Activated CD8-positive, alpha-beta T cell treated with anti-CD3 and anti-CD28 coated beads, Interleukin-2, amount 10 ng/mL, durations not matched to agents 7 days and 5 days (primary cell): Measurements from ENCODE around the gene BAIAP2. TPM values are rescaled to one million over a fixed set of nuclear protein-coding genes. Genes with fewer than 3 reads are reported as not detected.

ENCODE experiments used
- ATAC-seq: fragments of 150-1000 bp; cut with Tn5 transposase; one replicate; pipeline ENCODE4 v1.10.0; 2021; ENCODE audit warnings: moderate library complexity
- CTCF ChIA-PET: fragments of 350-600 bp; sonication (Branson Sonifier 250); formaldehyde crosslinking; loops from one replicate; lab custom pipeline; 2021; ENCODE audit warnings: antibody characterized with exemption; lab: Charles Lee
- POLR2A ChIA-PET: fragments of 350-600 bp; sonication (Branson Sonifier 250); formaldehyde crosslinking; loops from one replicate; lab custom pipeline; 2021; ENCODE audit warnings: antibody characterized with exemption; lab: Charles Lee
- DNase-seq: peaks from one replicate; pipeline ENCODE4 v3.0.0-alpha.2; 2020
- H3K27ac Mint-ChIP-seq: one replicate; pipeline ENCODE4 v1.8.0; 2021; ENCODE audit warnings: mild to moderate bottlenecking, mixed read lengths
- H3K27me3 Mint-ChIP-seq: one replicate; pipeline ENCODE4 v1.8.0; 2021; ENCODE audit warnings: low read depth, mixed read lengths
- H3K36me3 Mint-ChIP-seq: one replicate; pipeline ENCODE4 v1.8.0; 2021; ENCODE audit warnings: low read depth, mixed read lengths
- H3K4me1 Mint-ChIP-seq: one replicate; pipeline ENCODE4 v1.8.0; 2021; ENCODE audit warnings: low read depth, mixed read lengths
- H3K4me3 Mint-ChIP-seq: one replicate; pipeline ENCODE4 v1.8.0; 2021; ENCODE audit warnings: mild to moderate bottlenecking, mixed read lengths
- H3K9me3 Mint-ChIP-seq: one replicate; pipeline ENCODE4 v1.8.0; 2022; ENCODE audit warnings: mixed read lengths; ENCODE audit not compliant: insufficient read depth
- total RNA-seq, 2 experiments: library from RNA; stranded (reverse); gene quantifications; one replicate each; pipeline ENCODE4 v1.2.3, GENCODE V29; 2021

BAIAP2 gene
- total RNA-seq, 2 experiments from 2014 or later: 5.0 to 5.8 TPM

DNA sequence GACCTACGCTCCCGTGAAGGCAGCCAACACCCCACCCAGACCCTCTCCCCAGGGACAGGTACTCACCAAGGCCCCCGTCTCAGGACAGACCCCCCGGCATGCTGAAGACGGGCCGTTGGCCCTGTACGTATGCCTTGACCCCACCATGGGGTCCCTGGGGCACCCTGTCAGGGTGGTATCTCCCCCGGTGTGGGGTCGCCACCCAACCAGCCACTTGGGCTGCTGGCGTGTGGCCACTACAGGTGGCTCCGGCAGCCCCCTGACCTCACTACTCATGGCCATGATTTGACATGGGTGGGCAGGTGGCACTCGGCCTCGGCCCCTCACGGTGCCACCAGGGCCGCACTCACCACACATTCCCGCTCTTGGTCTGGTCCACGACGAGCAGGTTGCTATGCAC is 89.4 kb downstream of the BAIAP2 start:
- Mint-ChIP-seq H3K27ac (no peak overlapping the region), H3K27me3 (no peaks in the 10 kb centered on the region), H3K36me3 (no peaks in the 10 kb centered on the region), H3K4me3 (no peak overlapping the region), H3K4me1 (peaks cover 2% of the 10 kb centered on the region), H3K9me3 (no peaks in the 10 kb centered on the region)
- ATAC-seq (no peak), DNase-seq (no peak)
- POLR2A ChIA-PET: no interaction called here
- CTCF ChIA-PET: no interaction called here

DNA sequence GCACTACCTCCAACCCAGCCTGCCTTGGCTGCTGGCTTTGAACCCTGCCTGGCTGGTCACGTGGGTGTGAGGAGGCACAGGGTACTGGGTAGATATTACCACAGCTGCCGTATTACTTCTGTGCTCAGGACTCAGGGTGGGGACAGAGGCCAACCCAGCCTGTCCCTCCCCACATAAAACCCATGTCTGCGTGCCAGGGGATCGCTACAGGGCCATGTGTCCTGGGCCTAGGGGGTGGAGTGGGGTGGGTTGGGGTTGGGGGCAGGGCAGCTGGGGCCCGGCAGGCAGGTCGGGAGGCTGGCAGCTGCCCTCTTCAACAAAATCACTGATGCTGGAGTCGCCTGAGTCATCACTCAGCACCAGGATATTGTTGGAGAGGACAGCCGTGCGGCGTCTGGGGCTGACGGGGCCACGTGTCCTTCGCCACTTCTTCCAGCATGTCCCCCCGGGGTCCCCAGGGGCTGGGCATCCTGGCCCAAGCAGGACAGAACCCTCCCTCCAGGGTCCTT is 90.7 kb downstream of the BAIAP2 start:
- CTCF ChIA-PET: no interaction called here
- H3K27me3 Mint-ChIP-seq: no peaks in the 10 kb centered on the region
- H3K9me3 Mint-ChIP-seq: no peaks in the 10 kb centered on the region
- POLR2A ChIA-PET: no interaction called here
- no peaks in the 10 kb centered on the region for H3K36me3 Mint-ChIP-seq
- no peak overlapping the region for H3K4me3 Mint-ChIP-seq
- no peak overlapping the region for H3K27ac Mint-ChIP-seq
- ATAC-seq (no peak), DNase-seq (no peak)
- no peaks in the 10 kb centered on the region for H3K4me1 Mint-ChIP-seq

DNA sequence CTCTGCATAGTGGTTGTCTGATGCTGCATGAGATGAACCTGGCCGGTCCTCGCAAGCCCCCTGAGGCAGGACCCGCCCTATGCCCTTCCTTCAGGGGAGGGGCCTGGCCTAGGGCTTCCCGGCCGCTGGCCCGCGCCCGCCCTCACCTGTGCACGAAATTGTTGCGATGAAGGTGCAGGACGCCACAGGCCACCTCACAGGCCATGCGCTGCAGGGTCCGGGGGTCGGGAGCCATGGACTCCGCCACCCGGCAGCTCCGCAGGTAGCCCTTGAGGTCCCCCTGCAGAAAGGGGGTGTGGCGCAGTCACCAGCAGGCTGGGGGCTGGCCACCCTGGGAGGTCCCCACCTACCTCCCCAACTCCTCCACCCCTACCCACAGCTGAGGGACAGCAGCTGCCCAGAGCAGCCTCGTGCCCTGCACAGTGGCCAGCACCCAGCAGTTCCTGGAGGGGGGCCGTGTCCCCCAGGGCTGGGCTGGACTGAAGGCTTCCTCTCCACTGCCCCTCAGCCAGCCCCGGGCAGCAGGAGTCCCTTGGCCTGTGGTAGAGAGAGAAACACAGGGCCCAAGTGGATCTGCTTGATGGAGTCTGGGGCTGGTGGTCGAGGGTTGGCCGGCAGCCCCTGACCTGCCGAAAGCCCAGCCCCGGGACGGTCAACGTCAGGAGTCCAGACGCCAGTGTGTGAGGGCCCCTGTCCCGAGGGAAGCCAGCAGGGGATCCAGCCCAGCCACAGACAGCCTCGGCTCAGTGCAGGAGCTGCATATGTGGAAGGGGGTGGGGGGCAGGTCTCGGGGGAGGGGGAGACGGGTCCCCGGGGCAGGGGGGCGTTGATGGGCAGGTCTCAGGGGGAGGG is 91.6 kb downstream of the BAIAP2 start:
- ChIA-PET POLR2A (no interaction called here), CTCF (no interaction called here)
- Mint-ChIP-seq H3K4me3 (no peak overlapping the region), H3K27me3 (no peaks in the 10 kb centered on the region), H3K36me3 (no peaks in the 10 kb centered on the region), H3K4me1 (no peaks in the 10 kb centered on the region), H3K9me3 (no peaks in the 10 kb centered on the region), H3K27ac (no peak overlapping the region)
- ATAC-seq (no peak), DNase-seq (no peak)

DNA sequence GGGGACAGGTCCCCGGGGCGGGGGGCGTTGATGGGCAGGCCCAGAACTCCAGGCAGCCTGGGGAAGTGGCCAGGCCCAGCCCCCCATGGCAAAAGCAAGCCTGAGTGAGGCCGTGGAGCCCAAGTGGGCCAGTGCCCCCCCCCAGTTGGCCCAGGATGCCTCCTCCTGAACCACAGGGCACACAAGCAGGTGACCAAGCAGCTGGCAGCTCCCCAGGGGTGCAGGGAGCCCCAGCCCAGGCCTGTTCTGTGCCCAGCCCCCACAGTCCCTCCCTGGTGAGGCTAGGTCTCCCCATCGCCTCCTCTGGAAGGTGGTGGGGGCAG is 92.1 kb downstream of the BAIAP2 start:
- H3K4me1 Mint-ChIP-seq: no peaks in the 10 kb centered on the region
- H3K9me3 Mint-ChIP-seq: no peaks in the 10 kb centered on the region
- POLR2A ChIA-PET: no interaction called here

DNA sequence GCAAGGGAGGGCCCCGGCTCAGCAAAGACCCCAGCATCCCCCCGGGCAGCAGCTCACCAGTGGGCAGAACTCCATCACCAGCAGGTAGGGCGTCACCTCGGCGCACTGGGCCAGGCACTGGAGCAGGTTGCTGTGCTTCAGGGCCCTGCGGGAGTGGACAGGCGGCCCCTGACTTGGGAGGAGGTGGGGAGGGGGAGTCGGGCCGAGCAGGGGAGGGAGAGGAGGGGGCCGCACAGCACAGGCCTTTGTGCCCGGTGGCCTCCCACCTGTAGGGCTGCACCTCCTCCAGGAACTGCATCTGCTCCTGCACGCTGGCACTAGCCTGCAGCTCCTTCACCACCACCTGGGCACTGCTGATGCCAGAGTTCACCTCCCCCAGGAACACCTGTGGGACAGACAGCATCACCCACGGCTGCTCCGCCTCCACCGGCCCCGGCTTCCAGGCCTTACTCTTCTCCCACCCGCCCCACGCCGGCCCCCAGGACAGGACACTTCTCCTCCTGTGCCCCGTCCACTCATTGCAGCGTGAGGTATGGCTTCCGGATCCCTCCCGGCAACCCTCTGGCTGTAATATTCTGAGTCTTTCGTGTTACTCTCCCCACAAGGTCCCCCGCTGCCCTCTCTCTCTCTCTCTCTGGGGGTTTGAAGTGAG is 92.7 kb downstream of the BAIAP2 start:
- H3K36me3 Mint-ChIP-seq: no peaks in the 10 kb centered on the region
- no peaks in the 10 kb centered on the region for H3K4me1 Mint-ChIP-seq
- no peaks in the 10 kb centered on the region for H3K27me3 Mint-ChIP-seq
- ATAC-seq (no peak), DNase-seq (no peak)
- no peak overlapping the region for H3K27ac Mint-ChIP-seq
- ChIA-PET POLR2A (no interaction called here), CTCF (no interaction called here)
- no peaks in the 10 kb centered on the region for H3K9me3 Mint-ChIP-seq
- H3K4me3 Mint-ChIP-seq: no peak overlapping the region

More for the DNA sequence above, 92.1 kb downstream of the BAIAP2 start:
- no peak overlapping the region for H3K27ac Mint-ChIP-seq
- no peak for ATAC-seq
- CTCF ChIA-PET: no interaction called here
- no peak overlapping the region for H3K4me3 Mint-ChIP-seq
- no peaks in the 10 kb centered on the region for H3K36me3 Mint-ChIP-seq
- DNase-seq: no peak
- H3K27me3 Mint-ChIP-seq: no peaks in the 10 kb centered on the region

DNA sequence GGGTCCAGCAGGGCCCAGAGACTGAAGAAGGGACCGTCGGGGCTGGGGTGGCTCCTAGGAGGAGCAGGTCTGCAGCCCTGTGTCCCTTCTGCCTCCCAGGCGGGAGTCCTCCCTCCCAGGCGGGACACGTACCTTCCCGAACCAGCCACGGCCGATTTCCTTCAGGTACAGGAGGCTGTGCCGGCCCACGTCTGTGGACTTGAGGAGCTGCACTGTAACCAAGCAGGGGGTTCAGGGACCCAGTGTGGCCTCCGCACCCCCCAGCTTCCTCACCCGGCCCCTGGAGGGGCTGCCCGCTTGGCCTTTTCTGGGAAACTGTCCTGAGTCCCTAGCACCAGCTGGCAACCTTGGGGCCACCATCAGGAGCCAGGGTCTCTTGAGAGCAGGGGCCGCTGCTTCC is 93.4 kb downstream of the BAIAP2 start:
- ATAC-seq: no peak
- DNase-seq: no peak
- Mint-ChIP-seq H3K4me3 (no peak overlapping the region), H3K36me3 (no peaks in the 10 kb centered on the region), H3K4me1 (no peaks in the 10 kb centered on the region), H3K27ac (no peak overlapping the region), H3K27me3 (no peaks in the 10 kb centered on the region), H3K9me3 (no peaks in the 10 kb centered on the region)
- ChIA-PET POLR2A (no interaction called here), CTCF (no interaction called here)

DNA sequence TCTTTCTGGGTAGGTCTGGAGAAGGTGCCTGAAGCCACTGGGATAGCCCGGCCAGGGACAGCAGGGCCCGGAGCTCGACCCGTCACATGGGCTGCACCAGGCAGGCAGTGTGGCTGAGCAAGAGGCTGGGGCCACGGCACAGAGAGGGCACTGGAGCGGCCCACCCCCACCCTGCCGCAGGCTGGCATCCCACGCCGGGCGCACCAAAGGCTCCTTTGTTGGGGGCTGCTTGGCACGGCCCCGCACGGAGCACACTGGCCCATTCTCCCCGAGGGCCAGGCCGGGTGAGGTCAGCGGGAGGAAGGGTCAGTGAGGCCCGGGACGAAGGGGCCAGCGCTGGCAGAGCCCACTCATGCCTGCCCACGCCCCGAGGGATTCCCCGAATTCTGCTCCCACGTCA is 93.8 kb downstream of the BAIAP2 start:
- DNase-seq (no peak), ATAC-seq (no peak)
- ChIA-PET CTCF (no interaction called here), POLR2A (no interaction called here)
- no peaks in the 10 kb centered on the region for H3K36me3 Mint-ChIP-seq
- H3K4me3 Mint-ChIP-seq: no peak overlapping the region
- no peaks in the 10 kb centered on the region for H3K27me3 Mint-ChIP-seq
- no peaks in the 10 kb centered on the region for H3K9me3 Mint-ChIP-seq
- H3K4me1 Mint-ChIP-seq: no peaks in the 10 kb centered on the region
- no peak overlapping the region for H3K27ac Mint-ChIP-seq

DNA sequence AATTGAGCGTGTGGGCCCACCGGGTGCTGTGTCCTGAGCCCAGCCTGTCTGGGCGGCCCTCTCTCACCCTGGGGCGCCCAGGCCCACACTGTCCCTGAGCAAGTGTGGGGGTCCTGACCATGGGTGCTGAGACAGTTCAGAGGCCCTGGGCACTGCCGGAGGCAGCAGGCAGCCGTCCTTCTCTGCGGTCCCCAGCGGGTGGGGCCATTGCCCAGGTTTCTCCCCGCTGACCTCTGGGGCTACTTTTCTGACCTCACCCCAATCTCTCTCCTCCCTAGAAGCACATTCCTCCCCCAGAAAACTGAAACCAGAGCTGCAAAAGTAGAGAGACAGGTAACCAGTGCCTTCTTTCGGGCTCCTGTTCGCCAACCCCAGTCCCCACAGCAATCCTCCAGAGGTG is 94.3 kb downstream of the BAIAP2 start:
- H3K4me1 Mint-ChIP-seq: no peaks in the 10 kb centered on the region
- POLR2A ChIA-PET: no interaction called here
- ATAC-seq (no peak), DNase-seq (no peak)
- no peaks in the 10 kb centered on the region for H3K27me3 Mint-ChIP-seq
- H3K27ac Mint-ChIP-seq: no peak overlapping the region
- no peak overlapping the region for H3K4me3 Mint-ChIP-seq
- H3K9me3 Mint-ChIP-seq: no peaks in the 10 kb centered on the region
- CTCF ChIA-PET: no interaction called here
- H3K36me3 Mint-ChIP-seq: no peaks in the 10 kb centered on the region

DNA sequence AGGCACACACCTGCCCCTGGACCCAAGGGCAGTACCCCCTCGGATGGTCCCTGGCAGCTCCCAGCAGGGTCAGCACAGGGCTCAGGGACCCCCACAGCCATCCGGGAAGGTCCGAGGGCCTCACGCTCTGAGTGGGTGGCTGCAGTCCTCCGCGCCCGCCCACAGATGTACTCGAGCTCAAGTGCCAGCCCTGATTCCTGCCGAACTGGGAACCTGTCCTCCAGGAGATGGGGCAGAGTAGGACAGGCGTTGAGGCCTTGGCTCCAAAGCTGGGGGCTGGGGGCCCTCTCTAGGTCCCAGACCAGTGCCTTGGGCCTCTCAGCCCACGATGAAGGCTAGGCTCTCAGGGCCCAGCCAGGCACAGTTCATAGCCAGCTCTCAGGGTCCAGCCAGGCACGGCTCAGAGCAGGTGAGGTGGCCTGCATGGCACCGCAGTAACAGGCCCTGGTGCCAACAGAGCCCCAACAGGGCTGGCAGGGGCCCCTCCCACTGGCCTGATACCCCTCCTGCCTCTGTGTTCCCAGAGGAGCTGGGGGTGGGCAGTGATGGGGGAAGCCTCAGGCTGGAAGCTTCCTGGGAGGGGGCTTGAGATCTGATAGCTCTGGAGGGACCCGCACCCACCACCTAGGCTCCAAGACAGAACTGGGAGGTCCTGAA is 94.9 kb downstream of the BAIAP2 start:
- no peaks in the 10 kb centered on the region for H3K36me3 Mint-ChIP-seq
- H3K9me3 Mint-ChIP-seq: no peaks in the 10 kb centered on the region
- H3K4me3 Mint-ChIP-seq: no peak overlapping the region
- H3K27me3 Mint-ChIP-seq: no peaks in the 10 kb centered on the region
- no peak for DNase-seq
- H3K4me1 Mint-ChIP-seq: no peaks in the 10 kb centered on the region
- POLR2A ChIA-PET: no interaction called here
- CTCF ChIA-PET: no interaction called here
- H3K27ac Mint-ChIP-seq: no peak overlapping the region
- no peak for ATAC-seq

DNA sequence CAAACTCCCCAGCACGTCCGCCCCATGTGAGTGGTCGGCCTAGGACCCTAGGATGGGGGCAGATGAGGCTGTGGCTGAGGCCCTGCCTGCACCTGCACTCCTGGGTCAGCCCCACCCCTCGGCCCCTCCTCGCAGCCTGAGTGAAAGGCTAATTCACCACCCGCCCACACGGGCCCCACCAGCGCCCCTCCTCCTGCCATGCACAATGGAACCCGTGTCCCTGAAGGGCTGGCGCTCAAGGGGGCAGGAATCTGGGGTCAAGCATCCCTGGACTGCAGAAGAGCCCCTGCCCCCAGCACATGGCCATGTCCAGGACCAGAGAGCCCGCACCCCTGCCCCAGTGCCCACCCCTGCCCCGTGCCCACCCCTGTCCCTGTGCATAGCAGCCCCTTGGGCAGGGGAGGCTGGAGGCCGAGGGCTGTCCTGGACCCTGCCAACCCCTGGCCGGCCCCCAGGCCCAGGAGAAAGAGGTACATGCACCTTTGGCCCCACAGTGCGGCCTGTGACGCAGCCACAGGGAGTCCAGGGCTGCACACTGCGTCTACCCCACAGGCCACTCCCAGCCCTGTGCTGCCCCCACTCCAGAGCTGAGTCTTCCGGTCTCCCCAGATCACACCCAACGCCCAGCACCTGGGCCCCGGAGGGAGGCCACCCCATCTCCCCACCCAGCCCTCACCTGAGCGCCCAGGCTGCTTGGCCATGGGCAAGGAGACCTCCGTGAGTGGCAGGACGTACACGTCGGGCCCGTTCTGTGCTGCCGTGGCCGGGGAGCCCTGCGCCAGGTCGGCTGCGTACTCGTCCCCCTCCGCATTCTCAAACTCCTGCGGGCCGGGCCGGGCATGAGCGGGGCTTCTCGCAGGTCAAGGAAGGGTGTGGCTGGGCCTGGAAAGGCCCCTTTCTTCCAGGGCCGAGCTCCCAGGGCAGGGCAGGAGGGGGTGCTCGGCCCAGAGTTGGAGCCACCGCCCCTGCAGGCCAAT is 95.7 kb downstream of the BAIAP2 start:
- Mint-ChIP-seq H3K27me3 (no peaks in the 10 kb centered on the region), H3K4me3 (no peak overlapping the region), H3K9me3 (no peaks in the 10 kb centered on the region), H3K36me3 (no peaks in the 10 kb centered on the region), H3K27ac (no peak overlapping the region), H3K4me1 (no peaks in the 10 kb centered on the region)
- ChIA-PET POLR2A (interaction anchor here (0.7 kb wide), 1 partner anchor 162 kb away, joined by 3 read pairs; no protein-coding TSS in a partner anchor), CTCF (no interaction called here)
- ATAC-seq: no peak
- no peak for DNase-seq

DNA sequence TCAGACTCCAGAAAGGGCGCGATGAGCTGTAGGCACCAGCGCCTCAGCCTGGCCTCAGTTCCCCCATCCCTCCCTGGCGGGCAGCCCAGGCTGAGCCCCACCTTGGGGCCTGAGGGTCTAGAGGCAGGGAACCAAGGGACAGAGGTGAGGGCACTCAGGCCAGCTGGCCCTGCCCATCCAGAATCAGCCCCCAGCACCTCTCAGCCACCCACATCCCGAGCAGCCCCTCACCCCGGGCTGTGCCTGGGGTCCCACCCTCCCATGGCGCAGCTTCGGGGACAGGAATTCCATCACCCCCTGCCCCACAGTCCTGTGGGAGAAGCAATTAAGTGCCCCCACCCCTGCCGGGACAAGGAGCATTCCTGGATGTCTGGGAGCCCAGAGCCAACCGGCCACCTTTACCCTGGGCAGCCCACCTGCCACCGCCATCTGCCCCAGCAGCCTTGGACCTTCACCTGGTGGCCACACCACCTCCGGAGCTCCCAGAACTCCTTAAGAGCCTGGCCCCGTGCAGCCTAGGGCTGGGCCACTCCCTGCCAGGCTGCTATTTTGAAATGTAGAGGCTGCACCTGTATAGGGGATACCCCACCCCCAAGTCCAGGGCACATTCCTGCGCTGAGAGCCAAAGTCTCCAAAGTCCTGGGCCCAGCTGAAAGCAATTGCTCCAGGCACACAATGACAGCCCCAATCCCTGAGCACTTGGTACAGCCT is 96.7 kb downstream of the BAIAP2 start:
- POLR2A ChIA-PET: interaction anchor here (0.7 kb wide), 1 partner anchor 161 kb away, joined by 3 read pairs; no protein-coding TSS in a partner anchor
- DNase-seq: no peak
- CTCF ChIA-PET: no interaction called here

More for the DNA sequence above, 96.7 kb downstream of the BAIAP2 start:
- Mint-ChIP-seq H3K27ac (no peak overlapping the region), H3K4me3 (no peak overlapping the region), H3K27me3 (no peaks in the 10 kb centered on the region), H3K9me3 (no peaks in the 10 kb centered on the region), H3K4me1 (no peaks in the 10 kb centered on the region), H3K36me3 (no peaks in the 10 kb centered on the region)
- no peak for ATAC-seq
